NCI-H2227 (cell line): ENCODE data around the gene HOXA4.

Experiments
- DNase-seq: peaks from one replicate; lab custom pipeline; 2025; ENCODE audit not compliant: unreplicated experiment; lab: John Stamatoyannopoulos, UW

HOXA4 gene

GRCh38 chr7:27169658-27170425 is 39.3 kb upstream of the HOXA4 start:
- DNase-seq, result no peak

- DNase-seq, result no peak
Measured at GRCh38 chr7:27168265-27168947, 37.8 kb upstream of the HOXA4 start.

GRCh38 chr7:27167916-27168264 is 37.3 kb upstream of the HOXA4 start:
- no peak for DNase-seq

- DNase-seq, result no peak
Measured at GRCh38 chr7:27166531-27167505, 36.3 kb upstream of the HOXA4 start.

- DNase-seq, result no peak
Measured at GRCh38 chr7:27165996-27166530, 35.5 kb upstream of the HOXA4 start.

GRCh38 chr7:27165089-27165995 is 34.8 kb upstream of the HOXA4 start, which contains the start of gene HOXA9:
Gene HOXA9 (minus strand): TSS chr7:27165537. CDS start chr7:27165457, 80 bp downstream.
- no peak for DNase-seq

- DNase-seq, result no peak
Measured at GRCh38 chr7:27164367-27165088, 34.0 kb upstream of the HOXA4 start.

- DNase-seq, result no peak
Measured at GRCh38 chr7:27164045-27164366, 33.4 kb upstream of the HOXA4 start.

- DNase-seq, result no peak
Measured at GRCh38 chr7:27163288-27164044, 32.9 kb upstream of the HOXA4 start.

- DNase-seq, result no peak
Measured at GRCh38 chr7:27162561-27163287, 32.2 kb upstream of the HOXA4 start.

GRCh38 chr7:27161721-27162560 is 31.4 kb upstream of the HOXA4 start:
- no peak for DNase-seq

- no peak for DNase-seq
Measured at GRCh38 chr7:27161214-27161720, 30.7 kb upstream of the HOXA4 start.

- DNase-seq, result peak; percentile 89
Measured at GRCh38 chr7:27160546-27161213, 30.1 kb upstream of the HOXA4 start.

GRCh38 chr7:27160145-27160545 is 29.6 kb upstream of the HOXA4 start:
- DNase-seq, result no peak

- no peak for DNase-seq
Measured at GRCh38 chr7:27159266-27160144, 28.9 kb upstream of the HOXA4 start.
